NCI-H1092 (cell line): ENCODE results near the gene TRPM2.
"Not testable (repeated sequence)": the region's sequence is repeated elsewhere in the genome, so short reads cannot be mapped to it uniquely, and the experiment has no call there.

ENCODE experiments used
- DNase-seq: peaks from one replicate; lab custom pipeline; 2025; lab: John Stamatoyannopoulos, UW

TRPM2 gene

GRCh38 chr21:44354775-44355771 lies 1.7 kb downstream of the TRPM2 start:
- DNase-seq = no peak

DNA sequence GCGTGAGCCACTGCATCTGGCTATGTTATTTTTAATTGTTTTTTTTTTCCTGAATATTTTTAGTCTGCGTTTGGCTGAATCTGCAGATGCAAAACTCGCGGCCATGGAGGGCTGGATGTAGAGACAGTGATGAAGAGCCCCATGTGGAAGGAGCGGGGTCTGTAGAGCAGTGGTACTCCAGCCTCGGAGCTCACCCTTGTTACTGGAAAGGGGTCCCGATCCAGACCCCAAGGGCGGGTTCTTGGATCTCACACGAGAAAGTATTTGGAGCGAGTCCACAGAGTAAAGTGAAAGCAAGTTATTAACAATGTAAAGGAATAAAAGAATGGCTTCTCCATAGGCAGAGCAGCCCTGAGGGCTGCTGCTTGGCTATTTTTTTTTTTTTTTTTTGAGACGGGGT lies 2.7 kb downstream of the TRPM2 start:
- DNase-seq = no peak

DNA sequence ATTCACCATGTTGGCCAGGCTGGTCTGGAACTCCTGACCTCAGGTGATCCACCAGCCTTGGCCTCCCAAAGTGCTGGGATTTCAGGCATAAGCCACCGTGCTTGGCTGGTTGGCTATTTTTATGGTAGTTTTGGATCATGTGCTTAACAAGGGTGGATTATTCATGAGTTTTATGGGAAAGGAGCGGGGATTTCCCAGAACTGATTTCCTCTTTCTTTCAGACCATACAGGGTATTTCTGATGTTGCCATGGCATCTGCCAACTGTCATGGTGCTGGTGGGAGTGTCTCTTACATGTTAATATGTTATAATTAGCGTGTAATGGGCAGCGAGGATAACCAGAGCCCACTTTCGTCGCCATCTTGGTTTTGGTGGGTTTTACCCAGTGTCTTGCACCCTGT lies 3.2 kb downstream of the TRPM2 start:
- no peak for DNase-seq

GRCh38 chr21:44357064-44357837 lies 3.8 kb downstream of the TRPM2 start:
- no peak for DNase-seq

GRCh38 chr21:44359396-44359795 lies 6.0 kb downstream of the TRPM2 start:
- no peak for DNase-seq

GRCh38 chr21:44360159-44360558 lies 6.7 kb downstream of the TRPM2 start:
- DNase-seq = no peak

DNA sequence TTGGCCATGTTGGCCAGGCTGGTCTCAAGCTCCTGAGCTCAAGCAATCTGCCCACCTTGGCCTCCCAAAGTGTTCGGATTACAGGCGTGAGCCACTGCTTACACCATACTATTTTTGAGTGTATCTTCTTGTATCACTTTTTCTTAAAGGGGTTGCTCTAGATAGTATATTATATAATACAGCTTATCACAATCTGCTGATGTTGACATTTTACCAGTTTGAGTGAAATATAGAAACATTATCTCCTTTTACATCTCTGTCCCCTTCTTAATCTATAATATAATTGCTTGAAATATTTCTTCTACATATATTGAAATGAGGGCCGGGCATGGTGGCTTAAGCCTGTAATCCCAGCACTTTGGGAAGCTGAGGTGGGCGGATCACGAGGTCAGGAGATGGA lies 8.5 kb downstream of the TRPM2 start:
- not testable (repeated sequence) for DNase-seq

- DNase-seq = no peak
Observed at GRCh38 chr21:44363278-44363677, 9.9 kb downstream of the TRPM2 start.

GRCh38 chr21:44364151-44365053 lies 11.0 kb downstream of the TRPM2 start:
- no peak for DNase-seq

DNA sequence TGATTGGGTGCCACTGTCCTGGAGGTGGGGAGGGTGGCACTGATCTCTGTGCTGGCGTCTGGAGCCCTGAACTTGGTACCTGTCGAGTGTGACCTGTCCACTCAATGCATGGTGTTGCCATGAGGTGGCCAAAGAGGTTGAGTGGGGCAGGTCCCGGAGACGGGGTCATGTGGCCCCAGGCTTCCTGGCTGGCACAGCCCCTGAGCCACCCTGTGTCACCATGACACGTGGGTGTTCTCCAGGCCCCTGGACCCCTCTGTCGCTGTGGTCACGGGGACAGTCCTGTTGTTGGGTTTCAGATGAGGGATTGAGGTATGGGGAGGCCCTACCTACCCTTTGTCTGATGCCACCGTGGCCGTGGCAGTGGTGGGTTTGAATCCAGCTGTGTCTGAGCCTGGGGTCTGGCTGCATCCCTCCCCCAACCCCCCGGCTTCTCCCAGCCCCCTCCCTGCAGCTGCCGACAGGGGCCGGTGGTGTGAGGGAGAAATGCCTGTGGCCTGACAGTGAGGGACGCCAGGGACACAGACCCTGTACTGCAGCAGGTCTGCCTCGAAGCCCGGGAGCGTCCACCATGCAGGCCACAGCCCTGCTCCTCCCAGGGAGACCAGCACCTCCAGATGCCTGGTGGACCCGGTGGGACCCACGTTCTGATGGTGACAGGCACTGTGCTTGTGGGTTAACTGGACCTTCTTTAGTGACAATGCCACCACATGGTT lies 12.0 kb downstream of the TRPM2 start:
- DNase-seq = no peak

DNA sequence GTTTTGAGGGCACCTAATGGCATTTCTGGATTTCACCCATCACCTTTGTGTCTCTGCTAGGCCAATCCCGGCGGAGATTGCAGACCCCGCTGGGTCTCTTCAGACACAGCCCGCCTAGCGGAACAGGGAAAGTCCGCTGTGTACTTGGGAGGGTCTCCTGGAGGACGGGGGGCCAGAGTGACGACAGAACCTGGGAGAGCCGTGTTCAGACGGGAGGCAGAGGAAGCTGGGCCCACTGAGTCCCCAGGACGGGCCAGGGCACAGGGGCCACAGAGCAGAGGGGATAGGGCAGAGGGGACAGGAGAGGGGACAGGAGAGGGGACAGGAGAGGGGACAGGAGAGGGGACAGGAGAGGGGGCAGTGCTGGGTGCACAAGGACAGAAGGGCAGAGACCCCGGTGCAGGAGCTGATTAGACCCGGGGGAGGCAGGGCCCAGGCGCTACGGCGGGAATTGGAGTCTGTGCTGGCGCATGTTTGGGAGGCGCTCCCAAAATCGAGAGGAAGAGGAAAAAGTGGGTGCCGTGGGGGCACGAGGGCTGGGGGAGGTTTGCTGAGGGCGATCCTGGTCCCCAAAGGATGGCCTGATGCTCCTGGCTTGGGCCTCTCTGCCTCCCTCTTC lies 12.7 kb downstream of the TRPM2 start:
- no peak for DNase-seq

DNA sequence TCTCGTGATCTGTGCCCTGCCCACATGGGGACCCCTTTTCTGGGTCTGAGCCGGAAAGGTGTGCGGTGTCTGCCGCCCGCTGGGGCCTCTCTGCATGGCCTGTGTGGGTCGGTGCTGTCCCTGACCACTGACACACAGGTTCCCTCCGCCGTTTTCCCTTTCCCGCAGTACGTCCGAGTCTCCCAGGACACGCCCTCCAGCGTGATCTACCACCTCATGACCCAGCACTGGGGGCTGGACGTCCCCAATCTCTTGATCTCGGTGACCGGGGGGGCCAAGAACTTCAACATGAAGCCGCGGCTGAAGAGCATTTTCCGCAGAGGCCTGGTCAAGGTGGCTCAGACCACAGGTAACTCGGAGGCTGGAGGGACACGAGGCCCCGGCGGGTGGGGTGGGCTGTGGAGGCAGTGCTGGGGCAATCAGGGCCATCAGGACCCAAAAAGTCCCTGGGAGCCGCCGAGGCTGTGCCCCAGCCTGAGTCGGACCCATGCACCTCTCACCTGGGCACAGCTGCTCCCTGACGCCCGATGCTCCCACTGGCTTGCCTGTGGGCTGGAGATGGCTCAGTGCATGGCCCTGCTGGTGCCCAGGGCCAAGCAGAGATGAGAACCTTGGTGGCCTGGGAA lies 13.3 kb downstream of the TRPM2 start:
- DNase-seq = no peak

- DNase-seq = peak; percentile 29
Observed at GRCh38 chr21:44368711-44369446, 15.5 kb downstream of the TRPM2 start.

DNA sequence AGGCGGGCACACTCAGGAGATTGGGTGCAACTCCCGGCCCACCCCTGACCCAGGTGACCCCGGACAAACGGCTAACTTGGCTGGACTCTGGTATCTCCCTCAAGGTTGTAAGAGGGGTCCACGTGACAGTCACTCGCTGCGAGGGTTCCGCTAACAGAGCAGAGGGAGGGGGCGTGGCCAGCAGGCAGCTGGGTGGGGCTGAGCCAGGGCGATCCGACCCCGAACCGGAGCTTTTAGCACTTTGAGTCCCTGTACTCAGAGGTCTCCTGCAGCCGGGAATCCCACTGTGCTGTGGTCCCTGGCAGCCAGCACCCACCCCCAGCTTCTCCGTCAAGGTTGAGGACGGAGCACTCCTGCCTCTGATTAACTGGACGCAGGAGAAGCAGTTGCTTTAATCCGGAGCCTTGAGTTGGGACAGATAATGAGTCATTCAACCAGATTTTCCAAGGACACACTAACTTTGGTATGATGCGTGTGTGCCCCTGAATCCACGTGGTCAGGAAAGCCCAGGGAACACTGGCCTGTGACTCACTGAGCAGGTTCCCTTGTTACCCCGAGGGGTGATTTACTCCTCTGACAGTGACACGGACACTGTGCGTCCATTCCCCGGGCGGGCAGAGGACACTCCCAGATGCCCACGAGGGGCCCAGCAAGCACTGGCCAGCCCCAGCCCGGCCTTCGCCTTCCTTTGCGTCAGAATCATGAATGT lies 16.8 kb downstream of the TRPM2 start:
- DNase-seq = no peak

GRCh38 chr21:44370786-44371410 lies 17.5 kb downstream of the TRPM2 start:
- DNase-seq = no peak

DNA sequence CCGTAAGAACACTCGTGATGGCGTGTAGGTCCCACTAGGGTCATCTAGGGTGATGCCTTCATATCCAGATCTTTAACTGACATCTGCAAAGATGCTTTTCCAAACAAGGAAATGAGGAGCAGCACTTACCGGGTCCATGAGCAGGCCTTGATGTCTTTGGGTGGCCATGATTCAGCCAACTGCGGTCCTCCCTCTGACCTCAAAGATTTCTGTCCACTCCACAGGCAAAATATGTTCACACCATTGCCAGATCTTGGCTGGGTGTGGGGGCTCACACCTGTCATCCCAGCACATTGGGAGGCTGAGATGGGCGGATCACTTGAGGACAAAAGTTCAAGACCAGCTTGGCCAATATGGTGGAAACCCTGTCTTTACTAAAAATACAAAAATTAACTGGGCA lies 18.2 kb downstream of the TRPM2 start:
- DNase-seq = no peak

GRCh38 chr21:44372616-44373015 lies 19.2 kb downstream of the TRPM2 start:
- DNase-seq = no peak

- no peak for DNase-seq
Observed at GRCh38 chr21:44374601-44375280, 21.3 kb downstream of the TRPM2 start.
